Measurements from ENCODE around the gene CABYR.

- no peak for TF ChIP-seq CTCF (IDR thresholded peaks at IDR 0.05)
- no peak for TF ChIP-seq POLR2AphosphoS5 (IDR thresholded peaks at IDR 0.05)
Measured at GRCh38 chr18:24196764-24197163, 57.9 kb downstream of the CABYR start.
